ENCODE results near the gene HS6ST1.

The HS6ST1 gene

DNA sequence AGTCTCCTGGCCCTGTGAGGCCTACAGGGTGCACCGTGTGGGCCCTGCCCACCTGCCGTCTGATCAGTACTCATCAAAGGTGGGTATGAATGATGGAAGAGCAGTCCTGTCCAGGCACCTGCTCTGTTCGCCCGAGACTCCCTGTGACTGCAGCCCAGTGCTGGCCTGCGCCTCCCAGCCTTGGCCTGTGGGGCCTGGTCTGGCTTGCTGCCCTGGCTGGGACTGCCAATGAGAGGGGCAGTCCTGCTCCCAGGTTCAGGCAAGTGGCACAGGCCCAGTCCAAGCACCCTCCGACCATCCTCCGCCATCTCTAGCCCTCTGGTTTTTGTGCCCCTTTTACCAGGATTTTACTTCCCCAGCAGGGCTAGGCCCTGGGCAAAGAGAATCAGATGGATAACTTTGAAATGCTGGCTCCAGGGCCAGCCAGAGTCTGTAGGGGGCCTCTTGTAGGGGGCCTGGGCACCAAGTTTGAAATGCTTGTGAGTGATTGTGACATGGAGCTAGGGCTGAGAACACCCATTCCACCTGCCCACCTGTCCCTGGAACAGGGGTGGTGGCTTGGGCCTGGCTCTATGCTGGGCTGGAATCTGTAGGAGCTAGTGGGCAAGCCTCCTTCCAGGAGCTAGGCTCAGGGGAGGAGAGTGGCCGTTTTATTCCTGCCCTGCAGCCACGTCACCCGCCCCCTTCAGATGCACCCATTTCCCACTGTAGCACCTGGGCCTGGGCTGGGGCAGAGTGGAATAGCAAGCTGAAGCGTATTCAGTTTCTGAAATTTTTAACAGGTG is 8.7 kb upstream of the HS6ST1 start:
- no peak for ATAC-seq
- TF ChIP-seq ZNF70 (CRISPR knock-in tag; IDR thresholded peaks at IDR 0.05) (no peak), ZNF8 (CRISPR knock-in tag; IDR thresholded peaks at IDR 0.05) (no peak), PPARA (CRISPR knock-in tag; IDR thresholded peaks at IDR 0.05; ENCODE audit: borderline replicate concordance) (no peak), ISL1 (CRISPR knock-in tag; IDR thresholded peaks at IDR 0.05) (no peak), ZFP30 (CRISPR knock-in tag; IDR thresholded peaks at IDR 0.05) (no peak), GLIS3 (CRISPR knock-in tag; IDR thresholded peaks at IDR 0.05) (no peak), CSDC2 (CRISPR knock-in tag; IDR thresholded peaks at IDR 0.05) (no peak), ZFP3 (CRISPR knock-in tag; IDR thresholded peaks at IDR 0.05) (no peak), TCF4 (CRISPR knock-in tag; IDR thresholded peaks at IDR 0.05; ENCODE audit: borderline replicate concordance) (no peak), ARNTL (CRISPR knock-in tag; IDR thresholded peaks at IDR 0.05; ENCODE audit: borderline replicate concordance, low read depth) (no peak), ZNF565 (CRISPR knock-in tag; conservative IDR thresholded peaks at IDR 0.05; ENCODE audit: low read depth) (no peak), ZC3H10 (CRISPR knock-in tag; IDR thresholded peaks at IDR 0.05) (no peak)
- TF ChIP-seq, protein P1, sequence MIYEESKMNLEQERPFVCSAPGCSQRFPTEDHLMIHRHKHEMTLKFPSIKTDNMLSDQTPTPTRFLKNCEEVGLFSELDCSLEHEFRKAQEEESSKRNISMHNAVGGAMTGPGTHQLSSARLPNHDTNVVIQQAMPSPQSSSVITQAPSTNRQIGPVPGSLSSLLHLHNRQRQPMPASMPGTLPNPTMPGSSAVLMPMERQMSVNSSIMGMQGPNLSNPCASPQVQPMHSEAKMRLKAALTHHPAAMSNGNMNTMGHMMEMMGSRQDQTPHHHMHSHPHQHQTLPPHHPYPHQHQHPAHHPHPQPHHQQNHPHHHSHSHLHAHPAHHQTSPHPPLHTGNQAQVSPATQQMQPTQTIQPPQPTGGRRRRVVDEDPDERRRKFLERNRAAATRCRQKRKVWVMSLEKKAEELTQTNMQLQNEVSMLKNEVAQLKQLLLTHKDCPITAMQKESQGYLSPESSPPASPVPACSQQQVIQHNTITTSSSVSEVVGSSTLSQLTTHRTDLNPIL (CRISPR knock-in tag; IDR thresholded peaks at IDR 0.05; ENCODE audit: low read depth): no peak
- TF ChIP-seq, protein P2, sequence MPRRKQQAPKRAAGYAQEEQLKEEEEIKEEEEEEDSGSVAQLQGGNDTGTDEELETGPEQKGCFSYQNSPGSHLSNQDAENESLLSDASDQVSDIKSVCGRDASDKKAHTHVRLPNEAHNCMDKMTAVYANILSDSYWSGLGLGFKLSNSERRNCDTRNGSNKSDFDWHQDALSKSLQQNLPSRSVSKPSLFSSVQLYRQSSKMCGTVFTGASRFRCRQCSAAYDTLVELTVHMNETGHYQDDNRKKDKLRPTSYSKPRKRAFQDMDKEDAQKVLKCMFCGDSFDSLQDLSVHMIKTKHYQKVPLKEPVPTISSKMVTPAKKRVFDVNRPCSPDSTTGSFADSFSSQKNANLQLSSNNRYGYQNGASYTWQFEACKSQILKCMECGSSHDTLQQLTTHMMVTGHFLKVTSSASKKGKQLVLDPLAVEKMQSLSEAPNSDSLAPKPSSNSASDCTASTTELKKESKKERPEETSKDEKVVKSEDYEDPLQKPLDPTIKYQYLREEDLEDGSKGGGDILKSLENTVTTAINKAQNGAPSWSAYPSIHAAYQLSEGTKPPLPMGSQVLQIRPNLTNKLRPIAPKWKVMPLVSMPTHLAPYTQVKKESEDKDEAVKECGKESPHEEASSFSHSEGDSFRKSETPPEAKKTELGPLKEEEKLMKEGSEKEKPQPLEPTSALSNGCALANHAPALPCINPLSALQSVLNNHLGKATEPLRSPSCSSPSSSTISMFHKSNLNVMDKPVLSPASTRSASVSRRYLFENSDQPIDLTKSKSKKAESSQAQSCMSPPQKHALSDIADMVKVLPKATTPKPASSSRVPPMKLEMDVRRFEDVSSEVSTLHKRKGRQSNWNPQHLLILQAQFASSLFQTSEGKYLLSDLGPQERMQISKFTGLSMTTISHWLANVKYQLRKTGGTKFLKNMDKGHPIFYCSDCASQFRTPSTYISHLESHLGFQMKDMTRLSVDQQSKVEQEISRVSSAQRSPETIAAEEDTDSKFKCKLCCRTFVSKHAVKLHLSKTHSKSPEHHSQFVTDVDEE (CRISPR knock-in tag; IDR thresholded peaks at IDR 0.05): no peak

DNA sequence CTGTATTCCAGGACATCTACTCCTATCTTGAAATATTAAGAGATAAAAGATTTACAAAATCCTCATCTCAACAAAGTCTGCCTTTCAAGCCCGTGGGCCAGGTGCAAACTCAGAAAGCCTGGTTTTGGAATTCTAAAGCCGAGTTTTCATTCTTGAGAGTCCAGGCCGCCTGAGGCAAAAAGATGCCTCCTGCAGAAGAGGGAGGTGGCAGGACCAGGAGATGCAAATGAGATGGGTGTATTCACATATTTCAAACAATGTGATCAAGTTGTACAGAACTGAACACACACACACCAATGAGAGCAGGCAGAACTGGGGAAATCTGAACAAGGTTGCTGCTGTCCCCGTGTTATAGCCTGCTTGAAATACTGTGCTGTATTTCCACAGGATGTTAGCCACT is 7.7 kb upstream of the HS6ST1 start:
- ATAC-seq: no peak
- TF ChIP-seq ZFP30 (CRISPR knock-in tag; IDR thresholded peaks at IDR 0.05) (no peak), RARB (CRISPR knock-in tag; IDR thresholded peaks at IDR 0.05) (no peak)
- TF ChIP-seq, protein P2 (CRISPR knock-in tag; IDR thresholded peaks at IDR 0.05): no peak

DNA sequence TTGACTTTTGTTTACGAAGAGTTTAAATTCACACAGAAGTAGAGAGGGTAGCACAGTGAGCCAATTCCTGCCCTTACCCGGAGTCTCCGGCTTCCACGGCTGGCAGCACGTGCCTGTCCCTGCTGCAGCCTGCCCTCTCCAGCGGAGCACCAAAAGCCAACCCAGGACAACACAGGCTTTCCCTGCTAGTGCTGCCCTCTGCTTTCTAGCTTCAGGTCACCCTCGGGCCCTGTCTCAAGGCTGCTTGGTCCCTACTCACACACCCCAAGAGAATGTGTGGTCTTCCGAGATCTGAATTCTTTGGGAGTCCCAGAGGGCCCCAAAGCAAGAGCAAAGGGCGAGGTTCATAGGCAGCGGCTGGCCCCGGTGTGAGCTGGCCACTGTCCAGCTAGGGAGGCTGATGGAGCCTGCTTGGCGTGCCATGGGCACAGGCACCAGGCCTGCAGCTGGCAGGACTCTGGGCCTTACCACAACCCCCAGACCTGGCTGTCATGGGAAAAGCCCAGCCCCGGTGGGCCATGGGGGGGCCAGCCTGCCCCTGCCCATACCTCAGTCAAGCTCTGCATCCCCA is 7.0 kb upstream of the HS6ST1 start:
- TF ChIP-seq SNAI2 (CRISPR knock-in tag; IDR thresholded peaks at IDR 0.05) (no peak), ZFP30 (CRISPR knock-in tag; IDR thresholded peaks at IDR 0.05) (no peak), OSR1 (CRISPR knock-in tag; IDR thresholded peaks at IDR 0.05) (no peak), TCF4 (CRISPR knock-in tag; IDR thresholded peaks at IDR 0.05; ENCODE audit: borderline replicate concordance) (no peak), ESRRG (CRISPR knock-in tag; IDR thresholded peaks at IDR 0.05) (no peak), PPARA (CRISPR knock-in tag; IDR thresholded peaks at IDR 0.05; ENCODE audit: borderline replicate concordance) (no peak), ZFP3 (CRISPR knock-in tag; IDR thresholded peaks at IDR 0.05) (no peak), ZNF565 (CRISPR knock-in tag; conservative IDR thresholded peaks at IDR 0.05; ENCODE audit: low read depth) (no peak)
- TF ChIP-seq, protein P3, sequence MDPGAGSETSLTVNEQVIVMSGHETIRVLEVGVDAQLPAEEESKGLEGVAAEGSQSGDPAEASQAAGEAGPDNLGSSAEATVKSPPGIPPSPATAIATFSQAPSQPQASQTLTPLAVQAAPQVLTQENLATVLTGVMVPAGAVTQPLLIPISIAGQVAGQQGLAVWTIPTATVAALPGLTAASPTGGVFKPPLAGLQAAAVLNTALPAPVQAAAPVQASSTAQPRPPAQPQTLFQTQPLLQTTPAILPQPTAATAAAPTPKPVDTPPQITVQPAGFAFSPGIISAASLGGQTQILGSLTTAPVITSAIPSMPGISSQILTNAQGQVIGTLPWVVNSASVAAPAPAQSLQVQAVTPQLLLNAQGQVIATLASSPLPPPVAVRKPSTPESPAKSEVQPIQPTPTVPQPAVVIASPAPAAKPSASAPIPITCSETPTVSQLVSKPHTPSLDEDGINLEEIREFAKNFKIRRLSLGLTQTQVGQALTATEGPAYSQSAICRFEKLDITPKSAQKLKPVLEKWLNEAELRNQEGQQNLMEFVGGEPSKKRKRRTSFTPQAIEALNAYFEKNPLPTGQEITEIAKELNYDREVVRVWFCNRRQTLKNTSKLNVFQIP (CRISPR knock-in tag; IDR thresholded peaks at IDR 0.05; ENCODE audit: borderline replicate concordance, low read depth): no peak
- TF ChIP-seq, protein P2 (CRISPR knock-in tag; IDR thresholded peaks at IDR 0.05): no peak
- ATAC-seq: no peak
